ENCODE measurements around the gene TJP1. TPM values are rescaled to one million over a fixed set of nuclear protein-coding genes. Genes with fewer than 3 reads are reported as not detected.
"Not testable (repeated sequence)": the region's sequence is repeated elsewhere in the genome, so short reads cannot be mapped to it uniquely, and the experiment has no call there.

TJP1 gene
- total RNA-seq, 1 experiment from 2014 or later, result 44.3 TPM

DNA sequence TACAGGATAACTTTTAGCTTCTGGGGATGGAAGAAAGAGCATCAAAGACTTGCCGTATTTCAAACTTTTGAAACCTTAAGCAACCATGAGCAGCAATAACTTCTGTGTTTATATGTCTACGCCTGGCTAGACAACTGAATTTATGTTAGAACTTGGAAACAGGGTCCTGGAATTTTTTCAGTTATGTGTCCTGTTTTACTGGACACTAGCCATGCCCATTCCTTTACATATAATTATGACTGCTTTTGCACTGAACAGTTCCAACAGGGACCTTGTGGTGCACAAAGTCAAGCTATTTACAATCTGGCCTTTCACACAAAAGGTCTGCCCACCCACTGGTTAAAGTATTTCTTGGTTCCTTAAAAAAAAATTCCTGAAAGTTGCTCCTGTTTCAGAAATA lies 37.1 kb downstream of the TJP1 start:
- H3K4me1 Mint-ChIP-seq (ENCODE audit: low read depth, unreplicated experiment), result no peaks in the 10 kb centered on the region
- CTCF ChIA-PET, result no interaction called here
- no TSS peak for BruUV-seq (replicated peaks)
- H3K27me3 Mint-ChIP-seq (ENCODE audit: unreplicated experiment), result no peaks in the 10 kb centered on the region
- intact Hi-C loops (cut with micrococcal nuclease; ENCODE audit: unreplicated experiment), result no loop called here
- no peaks in the 10 kb centered on the region for H3K36me3 Mint-ChIP-seq (ENCODE audit: insufficient read depth, unreplicated experiment)
- no peak for TF ChIP-seq CTCF (IDR thresholded peaks at IDR 0.05; ENCODE audit: unreplicated experiment)
- H3K27ac Mint-ChIP-seq (ENCODE audit: unreplicated experiment), result no peak overlapping the region
- H3K9me3 Mint-ChIP-seq (ENCODE audit: low read depth, unreplicated experiment), result peaks cover 6% of the 10 kb centered on the region
- no peak for DNase-seq
- no peak overlapping the region for H3K4me3 Mint-ChIP-seq (ENCODE audit: low read depth, unreplicated experiment)

DNA sequence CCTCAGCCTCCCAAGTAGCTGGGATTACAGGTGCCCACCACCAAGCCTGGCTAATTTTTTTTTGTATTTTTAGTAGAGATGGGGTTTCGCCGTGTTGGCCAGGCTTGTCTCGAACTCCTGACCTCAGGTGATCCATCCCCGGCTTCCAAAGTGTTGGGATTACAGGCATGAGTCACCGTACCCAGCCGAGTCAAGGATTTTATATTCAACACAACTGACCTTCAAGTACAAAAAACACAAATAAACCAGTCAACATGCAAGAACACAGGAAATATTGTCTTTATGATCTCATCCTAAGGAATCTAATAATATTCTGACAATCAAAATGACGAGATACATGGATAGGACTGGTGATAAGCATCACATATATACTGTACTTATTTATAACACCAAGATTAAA lies 37.9 kb downstream of the TJP1 start:
- Mint-ChIP-seq H3K27ac (ENCODE audit: unreplicated experiment) (no peak overlapping the region), H3K27me3 (ENCODE audit: unreplicated experiment) (no peaks in the 10 kb centered on the region), H3K4me1 (ENCODE audit: low read depth, unreplicated experiment) (no peaks in the 10 kb centered on the region), H3K36me3 (ENCODE audit: insufficient read depth, unreplicated experiment) (no peaks in the 10 kb centered on the region), H3K4me3 (ENCODE audit: low read depth, unreplicated experiment) (no peak overlapping the region), H3K9me3 (ENCODE audit: low read depth, unreplicated experiment) (peaks cover 6% of the 10 kb centered on the region)
- intact Hi-C loops (cut with micrococcal nuclease; ENCODE audit: unreplicated experiment), result no loop called here
- CTCF ChIA-PET, result no interaction called here
- no peak for TF ChIP-seq CTCF (IDR thresholded peaks at IDR 0.05; ENCODE audit: unreplicated experiment)
- no TSS peak for BruUV-seq (replicated peaks)
- DNase-seq, result no peak

DNA sequence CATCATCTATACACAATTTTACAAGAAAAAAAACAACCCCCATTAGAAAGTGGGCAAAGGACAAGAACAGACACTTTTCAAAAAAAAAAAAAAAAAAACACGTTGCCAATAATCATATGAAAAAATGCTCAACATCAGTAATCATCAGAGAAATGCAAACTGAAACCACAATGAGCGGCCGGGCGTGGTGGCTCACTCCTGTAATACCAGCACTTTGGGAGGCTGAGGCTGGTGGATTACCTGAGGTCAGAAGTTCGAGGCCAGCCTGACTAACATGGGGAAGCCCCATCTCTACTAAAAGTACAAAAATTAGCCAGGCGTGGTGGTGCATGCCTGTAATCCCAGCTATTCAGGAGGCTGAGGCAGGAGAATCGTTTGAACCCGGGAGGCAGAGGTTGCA lies 39.5 kb downstream of the TJP1 start:
- H3K27me3 Mint-ChIP-seq (ENCODE audit: unreplicated experiment); H3K9me3 Mint-ChIP-seq (ENCODE audit: low read depth, unreplicated experiment); CTCF ChIA-PET; H3K36me3 Mint-ChIP-seq (ENCODE audit: insufficient read depth, unreplicated experiment); H3K4me3 Mint-ChIP-seq (ENCODE audit: low read depth, unreplicated experiment); intact Hi-C loops (cut with micrococcal nuclease; ENCODE audit: unreplicated experiment); DNase-seq; H3K27ac Mint-ChIP-seq (ENCODE audit: unreplicated experiment); H3K4me1 Mint-ChIP-seq (ENCODE audit: low read depth, unreplicated experiment); BruUV-seq (replicated peaks): not testable (repeated sequence)

GRCh38 chr15:29778382-29778781 lies 43.9 kb downstream of the TJP1 start:
- Mint-ChIP-seq H3K36me3 (ENCODE audit: insufficient read depth, unreplicated experiment) (no peaks in the 10 kb centered on the region), H3K27ac (ENCODE audit: unreplicated experiment) (no peak overlapping the region), H3K4me3 (ENCODE audit: low read depth, unreplicated experiment) (no peak overlapping the region), H3K9me3 (ENCODE audit: low read depth, unreplicated experiment) (peaks cover 6% of the 10 kb centered on the region), H3K27me3 (ENCODE audit: unreplicated experiment) (no peaks in the 10 kb centered on the region), H3K4me1 (ENCODE audit: low read depth, unreplicated experiment) (no peaks in the 10 kb centered on the region)
- no peak for TF ChIP-seq CTCF (IDR thresholded peaks at IDR 0.05; ENCODE audit: unreplicated experiment)
- intact Hi-C loops (cut with micrococcal nuclease; ENCODE audit: unreplicated experiment), result no loop called here
- no peak for DNase-seq
- CTCF ChIA-PET, result no interaction called here
- no TSS peak for BruUV-seq (replicated peaks)

DNA sequence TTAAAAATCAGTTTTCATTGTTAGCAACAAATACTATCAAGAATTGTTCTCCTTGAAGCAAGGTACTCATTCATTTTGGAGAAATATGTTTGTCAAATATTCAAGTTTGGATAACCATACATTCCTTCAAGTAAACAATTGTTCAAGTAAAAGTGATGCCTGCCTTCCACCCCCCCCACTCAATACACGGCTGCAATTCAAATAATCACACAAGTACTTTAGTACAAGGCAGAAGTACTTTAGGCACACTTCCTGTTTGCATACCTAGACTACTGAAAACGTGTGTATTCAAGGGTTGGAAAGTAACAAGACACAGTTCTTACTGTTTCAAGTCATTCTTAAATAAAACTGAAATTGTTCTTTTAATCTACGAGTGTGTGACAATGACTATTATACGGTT lies 45.4 kb downstream of the TJP1 start:
- Mint-ChIP-seq H3K4me1 (ENCODE audit: low read depth, unreplicated experiment) (no peaks in the 10 kb centered on the region), H3K36me3 (ENCODE audit: insufficient read depth, unreplicated experiment) (no peaks in the 10 kb centered on the region), H3K4me3 (ENCODE audit: low read depth, unreplicated experiment) (no peak overlapping the region), H3K27ac (ENCODE audit: unreplicated experiment) (no peak overlapping the region), H3K27me3 (ENCODE audit: unreplicated experiment) (no peaks in the 10 kb centered on the region), H3K9me3 (ENCODE audit: low read depth, unreplicated experiment) (peaks cover 6% of the 10 kb centered on the region)
- TF ChIP-seq CTCF (IDR thresholded peaks at IDR 0.05; ENCODE audit: unreplicated experiment), result no peak
- DNase-seq, result no peak
- BruUV-seq (replicated peaks), result no TSS peak
- CTCF ChIA-PET, result no interaction called here
- intact Hi-C loops (cut with micrococcal nuclease; ENCODE audit: unreplicated experiment), result no loop called here
